ENCODE measurements around the gene CEACAM4. TPM values are rescaled to one million over a fixed set of nuclear protein-coding genes. Genes with fewer than 3 reads are reported as not detected.

Gene CEACAM4
- total and polyA plus RNA-seq, 9 of the 15 experiments (the other 6 are each of a cell fraction or from before 2014, with no cell fraction given): not detected

Small RNA genes within 50 kb of the gene (small RNA-seq; reads per million reads assigned to genes)
- gene AC243960.4: not detected

Other genes with a start within 250 kb of the CEACAM4 start
Only the 7 nearest of the 13 such genes appear.
- 39.1 and 43.5 TPM in 2 replicates for gene DMAC2, start 187.2 kb downstream of the CEACAM4 start, total RNA-seq (2014; rRNA removed)
- gene DMAC2, start 187.2 kb downstream of the CEACAM4 start, total RNA-seq (2014; rRNA removed; fragmentation: Illumina TruSeq; extraction: Trizol): 33.0 and 34.1 TPM in 2 replicates
- 43.1 and 43.2 TPM in 2 replicates for gene DMAC2, start 187.2 kb downstream of the CEACAM4 start, total RNA-seq (2015; rRNA removed; fragmentation: Illumina TruSeq; extraction: Trizol)
- 51.5 and 55.0 TPM in 2 replicates for gene DMAC2, start 187.2 kb downstream of the CEACAM4 start, total RNA-seq (2021)
- gene DMAC2, start 187.2 kb downstream of the CEACAM4 start, polyA plus RNA-seq (2011; rRNA removed): 45.3 and 64.1 TPM in 2 replicates
- gene DMAC2, start 187.2 kb downstream of the CEACAM4 start, polyA plus RNA-seq (2014; fragmentation: Illumina TruSeq; extraction: Trizol): 58.1 and 59.4 TPM in 2 replicates
- 10 to 100 TPM; 12.9 to 20.2 TPM for gene DMAC2, start 187.2 kb downstream of the CEACAM4 start, polyA plus RNA-seq (2014; fragmentation: Nextera tagmentation; extraction: Ambion mirVana)
- gene DMAC2, start 187.2 kb downstream of the CEACAM4 start, polyA plus RNA-seq (2014; rRNA removed): 61.0 and 61.2 TPM in 2 replicates
- not detected in 2 replicates for gene ERICH4, start 183.9 kb downstream of the CEACAM4 start, total RNA-seq (2014; rRNA removed)
- not detected in 2 replicates for gene ERICH4, start 183.9 kb downstream of the CEACAM4 start, total RNA-seq (2014; rRNA removed; fragmentation: Illumina TruSeq; extraction: Trizol)
- gene ERICH4, start 183.9 kb downstream of the CEACAM4 start, total RNA-seq (2015; rRNA removed; fragmentation: Illumina TruSeq; extraction: Trizol): not detected in 2 replicates
- gene ERICH4, start 183.9 kb downstream of the CEACAM4 start, total RNA-seq (2021): not detected in 2 replicates
- 0.08 TPM in 1 of 2 replicates, not detected in the other for gene ERICH4, start 183.9 kb downstream of the CEACAM4 start, polyA plus RNA-seq (2011; rRNA removed)
- gene ERICH4, start 183.9 kb downstream of the CEACAM4 start, polyA plus RNA-seq (2014; fragmentation: Illumina TruSeq; extraction: Trizol): not detected in 2 replicates
- not detected for gene ERICH4, start 183.9 kb downstream of the CEACAM4 start, polyA plus RNA-seq (2014; fragmentation: Nextera tagmentation; extraction: Ambion mirVana)
- not detected in 2 replicates for gene ERICH4, start 183.9 kb downstream of the CEACAM4 start, polyA plus RNA-seq (2014; rRNA removed)
- 0.12 and 0.14 TPM in 2 replicates for gene CEACAM21, start 50.9 kb downstream of the CEACAM4 start, total RNA-seq (2014; rRNA removed)
- 0.13 and 0.18 TPM in 2 replicates for gene CEACAM21, start 50.9 kb downstream of the CEACAM4 start, total RNA-seq (2014; rRNA removed; fragmentation: Illumina TruSeq; extraction: Trizol)
- gene CEACAM21, start 50.9 kb downstream of the CEACAM4 start, total RNA-seq (2015; rRNA removed; fragmentation: Illumina TruSeq; extraction: Trizol): 0.40 and 0.49 TPM in 2 replicates
- 0.18 TPM in 2 replicates for gene CEACAM21, start 50.9 kb downstream of the CEACAM4 start, total RNA-seq (2021)
- gene CEACAM21, start 50.9 kb downstream of the CEACAM4 start, polyA plus RNA-seq (2011; rRNA removed): 0.06 TPM in 1 of 2 replicates, not detected in the other
- 0.24 and 0.30 TPM in 2 replicates for gene CEACAM21, start 50.9 kb downstream of the CEACAM4 start, polyA plus RNA-seq (2014; fragmentation: Illumina TruSeq; extraction: Trizol)
- under 1 TPM in 1 of 2 experiments, not detected in 1; 0.24 TPM for gene CEACAM21, start 50.9 kb downstream of the CEACAM4 start, polyA plus RNA-seq (2014; fragmentation: Nextera tagmentation; extraction: Ambion mirVana)
- gene CEACAM21, start 50.9 kb downstream of the CEACAM4 start, polyA plus RNA-seq (2014; rRNA removed): 0.11 TPM in 1 of 2 replicates, not detected in the other
- not detected in 2 replicates for gene CEACAM7, start 61.2 kb upstream of the CEACAM4 start, total RNA-seq (2014; rRNA removed)
- gene CEACAM7, start 61.2 kb upstream of the CEACAM4 start, total RNA-seq (2014; rRNA removed; fragmentation: Illumina TruSeq; extraction: Trizol): not detected in 2 replicates
- not detected in 2 replicates for gene CEACAM7, start 61.2 kb upstream of the CEACAM4 start, total RNA-seq (2015; rRNA removed; fragmentation: Illumina TruSeq; extraction: Trizol)
- gene CEACAM7, start 61.2 kb upstream of the CEACAM4 start, total RNA-seq (2021): 0.09 TPM in 1 of 2 replicates, not detected in the other
- not detected in 2 replicates for gene CEACAM7, start 61.2 kb upstream of the CEACAM4 start, polyA plus RNA-seq (2011; rRNA removed)
- gene CEACAM7, start 61.2 kb upstream of the CEACAM4 start, polyA plus RNA-seq (2014; fragmentation: Illumina TruSeq; extraction: Trizol): not detected in 2 replicates
- not detected for gene CEACAM7, start 61.2 kb upstream of the CEACAM4 start, polyA plus RNA-seq (2014; fragmentation: Nextera tagmentation; extraction: Ambion mirVana)
- gene CEACAM7, start 61.2 kb upstream of the CEACAM4 start, polyA plus RNA-seq (2014; rRNA removed): not detected in 2 replicates
- gene CEACAM5, start 81.6 kb upstream of the CEACAM4 start, total RNA-seq (2014; rRNA removed): not detected in 2 replicates
- not detected in 2 replicates for gene CEACAM5, start 81.6 kb upstream of the CEACAM4 start, total RNA-seq (2014; rRNA removed; fragmentation: Illumina TruSeq; extraction: Trizol)
- not detected in 2 replicates for gene CEACAM5, start 81.6 kb upstream of the CEACAM4 start, total RNA-seq (2015; rRNA removed; fragmentation: Illumina TruSeq; extraction: Trizol)
- 0.33 and 1.7 TPM in 2 replicates for gene CEACAM5, start 81.6 kb upstream of the CEACAM4 start, total RNA-seq (2021)
- not detected in 2 replicates for gene CEACAM5, start 81.6 kb upstream of the CEACAM4 start, polyA plus RNA-seq (2011; rRNA removed)
- gene CEACAM5, start 81.6 kb upstream of the CEACAM4 start, polyA plus RNA-seq (2014; fragmentation: Illumina TruSeq; extraction: Trizol): not detected in 2 replicates
- gene CEACAM5, start 81.6 kb upstream of the CEACAM4 start, polyA plus RNA-seq (2014; fragmentation: Nextera tagmentation; extraction: Ambion mirVana): not detected
- not detected in 2 replicates for gene CEACAM5, start 81.6 kb upstream of the CEACAM4 start, polyA plus RNA-seq (2014; rRNA removed)
- gene CEACAM6, start 128.5 kb upstream of the CEACAM4 start, total RNA-seq (2014; rRNA removed): not detected in 2 replicates
- gene CEACAM6, start 128.5 kb upstream of the CEACAM4 start, total RNA-seq (2014; rRNA removed; fragmentation: Illumina TruSeq; extraction: Trizol): not detected in 2 replicates
- gene CEACAM6, start 128.5 kb upstream of the CEACAM4 start, total RNA-seq (2015; rRNA removed; fragmentation: Illumina TruSeq; extraction: Trizol): not detected in 2 replicates
- 0.24 and 0.29 TPM in 2 replicates for gene CEACAM6, start 128.5 kb upstream of the CEACAM4 start, total RNA-seq (2021)
- not detected in 2 replicates for gene CEACAM6, start 128.5 kb upstream of the CEACAM4 start, polyA plus RNA-seq (2011; rRNA removed)
- gene CEACAM6, start 128.5 kb upstream of the CEACAM4 start, polyA plus RNA-seq (2014; fragmentation: Illumina TruSeq; extraction: Trizol): not detected in 2 replicates
- not detected for gene CEACAM6, start 128.5 kb upstream of the CEACAM4 start, polyA plus RNA-seq (2014; fragmentation: Nextera tagmentation; extraction: Ambion mirVana)
- not detected in 2 replicates for gene CEACAM6, start 128.5 kb upstream of the CEACAM4 start, polyA plus RNA-seq (2014; rRNA removed)
- not detected in 2 replicates for gene CEACAM3, start 169.5 kb upstream of the CEACAM4 start, total RNA-seq (2014; rRNA removed)
- not detected in 2 replicates for gene CEACAM3, start 169.5 kb upstream of the CEACAM4 start, total RNA-seq (2014; rRNA removed; fragmentation: Illumina TruSeq; extraction: Trizol)
- not detected in 2 replicates for gene CEACAM3, start 169.5 kb upstream of the CEACAM4 start, total RNA-seq (2015; rRNA removed; fragmentation: Illumina TruSeq; extraction: Trizol)
- not detected in 2 replicates for gene CEACAM3, start 169.5 kb upstream of the CEACAM4 start, total RNA-seq (2021)
- not detected in 2 replicates for gene CEACAM3, start 169.5 kb upstream of the CEACAM4 start, polyA plus RNA-seq (2011; rRNA removed)
- gene CEACAM3, start 169.5 kb upstream of the CEACAM4 start, polyA plus RNA-seq (2014; fragmentation: Illumina TruSeq; extraction: Trizol): not detected in 2 replicates
- gene CEACAM3, start 169.5 kb upstream of the CEACAM4 start, polyA plus RNA-seq (2014; fragmentation: Nextera tagmentation; extraction: Ambion mirVana): not detected
- not detected in 2 replicates for gene CEACAM3, start 169.5 kb upstream of the CEACAM4 start, polyA plus RNA-seq (2014; rRNA removed)